Prostate gland (tissue), 2 donors: ENCODE results near the gene HIVEP3. TPM values are rescaled to one million over a fixed set of nuclear protein-coding genes. Genes with fewer than 3 reads are reported as not detected.
"Not testable (repeated sequence)": the region's sequence is repeated elsewhere in the genome, so short reads cannot be mapped to it uniquely, and the experiment has no call there.

Experiments
- DNase-seq: peaks from one replicate; pipeline ENCODE4 v3.0.0-alpha.2; 2019; ENCODE audit warnings: low spot score
- H3K27ac ChIP-seq, 2 donors: fragments of 200-600 bp; sonication (generic); 2 replicates each; pipeline ENCODE4 v1.5.1; 2017 to 2019
- H3K27me3 ChIP-seq: fragments of 200-600 bp; sonication (generic); replicated peaks from 2 replicates; pipeline ENCODE4 v1.5.1; 2019; ENCODE audit not compliant: insufficient read depth
- H3K36me3 ChIP-seq, 2 donors: fragments of 200-600 bp; sonication (generic); 1 replicate in 1 of 2; 2 replicates in 1 of 2; pipeline versions ENCODE4 v1.5.1 to v1.8.1; 2017 to 2019
- H3K4me1 ChIP-seq: fragments of 200-600 bp; sonication (generic); replicated peaks from 2 replicates; pipeline ENCODE4 v1.5.1; 2019
- H3K4me3 ChIP-seq, 2 donors: fragments of 200-600 bp; sonication (generic); 2 replicates each; pipeline ENCODE4 v1.5.1; 2017 to 2019
- H3K9me3 ChIP-seq: fragments of 200-600 bp; sonication (generic); 2 replicates; pipeline ENCODE4 v1.5.1; 2017
- CTCF ChIP-seq, 4 experiments: fragments of 200-600 bp in 2 of 4; fragments of 450-650 bp in 2 of 4; sonication (generic) in 2 of 4; IDR thresholded peaks; 1 replicate in 3 of 4; 2 replicates in 1 of 4; pipeline ENCODE4 v1.5.1; 2016 to 2019; ENCODE audit warnings: antibody characterized with exemption in 4 of 4, mild to moderate bottlenecking in 2 of 4, moderate library complexity in 2 of 4
- POLR2A ChIP-seq: fragments of 450-650 bp; IDR thresholded peaks from one replicate; pipeline ENCODE4 v1.6.1; 2016; ENCODE audit warnings: antibody characterized with exemption, mild to moderate bottlenecking
- POLR2AphosphoS5 ChIP-seq: sonication (generic); formaldehyde crosslinking; IDR thresholded peaks from one replicate; pipeline ENCODE4 v1.6.1; 2017; ENCODE audit warnings: antibody characterized with exemption
- WGBS: methylation state at CpG from one replicate; pipeline ENCODE4 v1.1.5; 2018; 5-methylcytosine and 5-hydroxymethylcytosine counted together
- intact Hi-C: fragments of 100-400 bp; cut with DNase I; formaldehyde crosslinking; loops from one replicate; pipeline ENCODE4 v1.14.2; 2022
- total RNA-seq, 2 donors: library from RNA; depleted of rRNA; stranded (reverse); fragments of >200 nt; gene quantifications; one replicate each; pipeline ENCODE4 v1.1.0, GENCODE V29; 2016

Gene HIVEP3
- total RNA-seq, 2 donors from 2014 or later: 9.3 to 11.2 TPM

DNA sequence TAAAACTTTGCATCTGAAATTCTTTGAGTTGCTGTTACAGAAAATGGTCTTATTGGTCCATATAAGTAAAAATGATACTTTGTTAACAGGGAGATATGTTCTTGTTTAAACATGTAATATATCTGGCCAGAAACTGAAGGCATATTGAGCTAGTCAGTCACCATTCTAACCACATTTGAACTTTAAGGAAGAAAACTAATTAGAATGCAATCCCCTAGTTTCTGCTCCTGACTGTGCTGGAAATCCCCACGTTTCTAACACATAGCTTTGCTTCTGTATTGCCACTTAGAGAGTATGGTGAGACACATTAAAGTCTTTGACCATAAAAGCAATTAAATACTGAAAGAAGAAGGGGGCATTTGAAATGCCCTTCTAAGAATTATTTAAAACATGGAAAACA lies 32.1 kb upstream of the HIVEP3 start:
- Histone ChIP-seq H3K4me1 (no peaks in the 10 kb centered on the region), H3K27me3 (no peaks in the 10 kb centered on the region), H3K9me3 (no peaks in the 10 kb centered on the region), H3K4me3 (no peak overlapping the region), H3K36me3 (no peaks in the 10 kb centered on the region), H3K27ac (no peak overlapping the region)
- no peak for DNase-seq
- no peak for TF ChIP-seq POLR2A
- no peak for TF ChIP-seq CTCF (IDR thresholded peaks at IDR 0.05)
- no peak for TF ChIP-seq POLR2AphosphoS5
- intact Hi-C loops: no loop called here
- WGBS: 46% methylated on average over 1 of the region's 1 CpG

- intact Hi-C loops, H3K27me3 ChIP-seq, H3K27ac ChIP-seq, DNase-seq, H3K36me3 ChIP-seq, H3K4me3 ChIP-seq, H3K9me3 ChIP-seq, H3K4me1 ChIP-seq: not testable (repeated sequence)
- 88% methylated on average over 10 of the region's 10 CpGs for WGBS
Measured at GRCh38 chr1:41945946-41946345, 27.2 kb upstream of the HIVEP3 start.

GRCh38 chr1:41943717-41944116 lies 25.0 kb upstream of the HIVEP3 start:
- TF ChIP-seq CTCF (IDR thresholded peaks at IDR 0.05): no peak
- no peak for TF ChIP-seq POLR2AphosphoS5
- TF ChIP-seq POLR2A: no peak
- no peaks in the 10 kb centered on the region for H3K4me1 ChIP-seq
- no peaks in the 10 kb centered on the region for H3K27me3 ChIP-seq
- H3K36me3 ChIP-seq: no peaks in the 10 kb centered on the region
- H3K27ac ChIP-seq: no peak overlapping the region
- WGBS: 92% methylated on average over 1 of the region's 1 CpG
- H3K9me3 ChIP-seq: no peaks in the 10 kb centered on the region
- no peak overlapping the region for H3K4me3 ChIP-seq
- intact Hi-C loops: no loop called here
- DNase-seq: no peak

- no peaks in the 10 kb centered on the region for H3K36me3 ChIP-seq
- TF ChIP-seq CTCF (IDR thresholded peaks at IDR 0.05): no peak
- DNase-seq: no peak
- intact Hi-C loops: no loop called here
- no peak overlapping the region for H3K4me3 ChIP-seq
- H3K4me1 ChIP-seq: no peaks in the 10 kb centered on the region
- no peaks in the 10 kb centered on the region for H3K27me3 ChIP-seq
- H3K27ac ChIP-seq: no peak overlapping the region
- no peaks in the 10 kb centered on the region for H3K9me3 ChIP-seq
Measured at GRCh38 chr1:41942278-41942677, 23.6 kb upstream of the HIVEP3 start.

- no peaks in the 10 kb centered on the region for H3K9me3 ChIP-seq
- no peak for TF ChIP-seq POLR2A
- TF ChIP-seq CTCF (IDR thresholded peaks at IDR 0.05): no peak
- TF ChIP-seq POLR2AphosphoS5: no peak
- 83% methylated on average over 1 of the region's 1 CpG for WGBS
- intact Hi-C loops: no loop called here
- H3K36me3 ChIP-seq: no peaks in the 10 kb centered on the region
- no peaks in the 10 kb centered on the region for H3K4me1 ChIP-seq
- no peak for DNase-seq
- no peaks in the 10 kb centered on the region for H3K27me3 ChIP-seq
- H3K4me3 ChIP-seq: no peak overlapping the region
- no peak overlapping the region for H3K27ac ChIP-seq
Measured at GRCh38 chr1:41941381-41941780, 22.7 kb upstream of the HIVEP3 start.

DNA sequence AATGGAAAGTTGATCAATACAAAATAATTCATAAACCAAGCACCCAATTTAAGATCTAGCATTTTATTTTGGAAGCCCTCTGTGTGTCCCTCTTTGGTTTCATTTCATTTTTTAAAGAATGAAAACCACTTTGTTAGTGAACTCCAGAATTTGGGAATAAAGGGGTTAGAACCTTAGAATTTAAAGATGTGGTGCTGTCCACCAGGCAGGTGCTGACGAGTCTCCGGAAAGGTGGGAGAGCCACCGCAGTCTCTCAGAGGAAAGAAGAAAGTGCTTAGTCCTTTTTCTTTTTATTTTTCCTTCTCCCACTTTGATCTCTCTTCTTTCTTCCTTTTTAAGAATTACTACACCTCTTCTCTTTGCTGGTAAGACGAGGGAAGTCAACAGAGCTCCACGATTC lies 20.5 kb upstream of the HIVEP3 start:
- DNase-seq: no peak
- Histone ChIP-seq H3K4me1 (no peaks in the 10 kb centered on the region), H3K27me3 (no peaks in the 10 kb centered on the region), H3K36me3 (no peaks in the 10 kb centered on the region), H3K27ac (no peak overlapping the region), H3K4me3 (no peak overlapping the region), H3K9me3 (no peaks in the 10 kb centered on the region)
- 48% methylated on average over 5 of the region's 5 CpGs for WGBS
- intact Hi-C loops: no loop called here
- TF ChIP-seq POLR2A (no peak), CTCF (IDR thresholded peaks at IDR 0.05) (no peak), POLR2AphosphoS5 (no peak)
